Measurements from ENCODE around the gene MLH3. TPM values are rescaled to one million over a fixed set of nuclear protein-coding genes. Genes with fewer than 3 reads are reported as not detected.

The MLH3 gene
- total RNA-seq, 1 donor from 2014 or later: 47.0 TPM

GRCh38 chr14:74974364-74975058, 76.8 kb downstream of the MLH3 start:
- H3K27me3 Mint-ChIP-seq (ENCODE audit: low read depth): no peaks in the 10 kb centered on the region
- H3K36me3 Mint-ChIP-seq: no peaks in the 10 kb centered on the region
- TF ChIP-seq CTCF (IDR thresholded peaks at IDR 0.05; ENCODE audit: unreplicated experiment): no peak
- no peaks in the 10 kb centered on the region for H3K9me3 Mint-ChIP-seq
- H3K4me3 Mint-ChIP-seq: no peak overlapping the region
- no peak for DNase-seq (ENCODE audit: low spot score in 2 of 2, unreplicated experiment in 2 of 2)
- no peak overlapping the region for H3K27ac Mint-ChIP-seq
- H3K4me1 Mint-ChIP-seq: peaks cover 45% of the 10 kb centered on the region

- H3K27me3 Mint-ChIP-seq (ENCODE audit: low read depth): no peaks in the 10 kb centered on the region
- H3K36me3 Mint-ChIP-seq: no peaks in the 10 kb centered on the region
- no peak overlapping the region for H3K4me3 Mint-ChIP-seq
- no peak for TF ChIP-seq CTCF (IDR thresholded peaks at IDR 0.05; ENCODE audit: unreplicated experiment)
- no peaks in the 10 kb centered on the region for H3K9me3 Mint-ChIP-seq
- H3K27ac Mint-ChIP-seq: no peak overlapping the region
- H3K4me1 Mint-ChIP-seq: peaks cover 39% of the 10 kb centered on the region
- no peak for DNase-seq (ENCODE audit: low spot score in 2 of 2, unreplicated experiment in 2 of 2)
Observed at GRCh38 chr14:74973905-74974363, 77.3 kb downstream of the MLH3 start.

GRCh38 chr14:74973003-74973653, 78.1 kb downstream of the MLH3 start:
- H3K27ac Mint-ChIP-seq: no peak overlapping the region
- no peak for DNase-seq (ENCODE audit: low spot score in 2 of 2, unreplicated experiment in 2 of 2)
- H3K4me1 Mint-ChIP-seq: peaks cover 31% of the 10 kb centered on the region
- no peak for TF ChIP-seq CTCF (IDR thresholded peaks at IDR 0.05; ENCODE audit: unreplicated experiment)
- H3K9me3 Mint-ChIP-seq: no peaks in the 10 kb centered on the region
- H3K27me3 Mint-ChIP-seq (ENCODE audit: low read depth): no peaks in the 10 kb centered on the region
- no peaks in the 10 kb centered on the region for H3K36me3 Mint-ChIP-seq
- no peak overlapping the region for H3K4me3 Mint-ChIP-seq

- Mint-ChIP-seq H3K4me3 (no peak overlapping the region), H3K27me3 (ENCODE audit: low read depth) (no peaks in the 10 kb centered on the region), H3K27ac (no peak overlapping the region), H3K36me3 (no peaks in the 10 kb centered on the region), H3K4me1 (peaks cover 8% of the 10 kb centered on the region), H3K9me3 (no peaks in the 10 kb centered on the region)
- no peak for DNase-seq (ENCODE audit: low spot score in 2 of 2, unreplicated experiment in 2 of 2)
- no peak for TF ChIP-seq CTCF (IDR thresholded peaks at IDR 0.05; ENCODE audit: unreplicated experiment)
Observed at GRCh38 chr14:74968811-74969210, 82.5 kb downstream of the MLH3 start.

- Mint-ChIP-seq H3K36me3 (no peaks in the 10 kb centered on the region), H3K4me1 (peaks cover 11% of the 10 kb centered on the region), H3K9me3 (no peaks in the 10 kb centered on the region), H3K4me3 (no peak overlapping the region), H3K27me3 (ENCODE audit: low read depth) (no peaks in the 10 kb centered on the region), H3K27ac (no peak overlapping the region)
- no peak for TF ChIP-seq CTCF (IDR thresholded peaks at IDR 0.05; ENCODE audit: unreplicated experiment)
- no peak for DNase-seq (ENCODE audit: low spot score in 2 of 2, unreplicated experiment in 2 of 2)
Observed at GRCh38 chr14:74965486-74966153, 85.6 kb downstream of the MLH3 start.
